Activated CD4-positive, alpha-beta T cell treated with anti-CD3 and anti-CD28 coated beads, Interleukin-2, amount 10 ng/mL, durations not matched to agents 24 days and 14 days (primary cell): Measurements from ENCODE around the gene PLA2G6. TPM values are rescaled to one million over a fixed set of nuclear protein-coding genes. Genes with fewer than 3 reads are reported as not detected.

Experiments
- DNase-seq: peaks from one replicate; pipeline ENCODE4 v3.0.0; 2022
- H3K27ac Mint-ChIP-seq: one replicate; pipeline ENCODE4 v1.8.0; 2022; ENCODE audit warnings: mild to moderate bottlenecking, mixed read lengths
- H3K27me3 Mint-ChIP-seq: one replicate; pipeline ENCODE4 v1.8.0; 2022; ENCODE audit warnings: mixed read lengths
- H3K36me3 Mint-ChIP-seq: one replicate; pipeline ENCODE4 v1.8.0; 2022; ENCODE audit warnings: low read depth, mild to moderate bottlenecking, mixed read lengths
- H3K4me1 Mint-ChIP-seq: one replicate; pipeline ENCODE4 v1.8.0; 2021; ENCODE audit warnings: mixed read lengths
- H3K4me3 Mint-ChIP-seq: one replicate; pipeline ENCODE4 v1.8.0; 2022; ENCODE audit warnings: mild to moderate bottlenecking, moderate library complexity, mixed read lengths
- H3K9me3 Mint-ChIP-seq: one replicate; pipeline ENCODE4 v1.8.0; 2021; ENCODE audit warnings: mixed read lengths
- intact Hi-C: fragments of 100-400 bp; cut with micrococcal nuclease; formaldehyde crosslinking; loops from one replicate; pipeline ENCODE4 v1.15.1; 2023
- total RNA-seq: library from RNA; stranded (reverse); gene quantifications from 2 replicates; pipeline ENCODE4 v1.2.3, GENCODE V29; 2022

PLA2G6 gene
- total RNA-seq, 1 donor from 2014 or later, result 34.3 TPM

DNA sequence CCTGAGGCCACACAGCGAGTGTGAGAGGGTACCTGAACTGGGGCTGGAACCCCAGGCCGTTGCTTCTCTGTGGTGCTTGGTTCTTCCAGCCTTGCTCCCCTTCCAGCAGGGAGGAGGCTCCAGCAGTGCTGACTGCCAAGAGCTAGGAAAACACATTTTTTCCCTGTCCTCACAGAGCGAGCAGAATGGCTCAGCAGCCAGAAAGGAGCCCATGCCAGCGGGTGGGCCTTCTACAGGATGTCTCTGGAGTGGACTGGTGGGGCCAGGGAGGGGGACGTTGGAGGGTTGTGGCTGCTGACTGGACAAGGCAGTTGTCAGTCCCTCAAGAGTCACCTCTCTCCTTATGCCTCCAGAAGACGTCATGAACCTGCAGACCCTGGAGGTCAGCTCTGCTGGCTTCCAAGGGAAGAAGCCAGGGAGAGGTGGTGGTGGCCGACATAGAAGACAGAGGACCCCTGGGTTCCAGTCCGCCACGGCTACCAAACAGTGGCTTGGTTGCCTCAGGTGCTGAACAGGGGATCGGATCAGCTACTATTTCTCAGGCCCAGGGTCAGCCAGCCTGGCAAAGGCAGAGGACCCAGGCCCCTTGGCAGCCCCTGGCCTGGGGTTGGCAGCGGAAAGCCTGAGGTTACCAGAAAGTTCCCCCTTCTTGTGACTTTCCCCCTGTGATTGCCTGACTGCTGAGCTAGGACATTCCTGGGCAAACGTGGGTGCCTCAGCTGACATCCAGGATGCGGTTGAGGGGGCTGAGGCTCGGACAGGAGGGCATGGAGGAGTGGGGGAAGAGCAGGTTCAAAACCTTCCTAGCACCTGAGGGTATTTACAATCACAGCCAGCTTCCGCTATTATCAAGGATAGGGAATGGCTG, 23.9 kb upstream of the PLA2G6 start:
- H3K27ac Mint-ChIP-seq, result no peak overlapping the region
- intact Hi-C loops, result loop anchor here (10.0 kb wide), 1 partner anchor 91 kb away; the partner anchor contains the start of gene BAIAP2L2
- H3K4me3 Mint-ChIP-seq, result no peak overlapping the region

GRCh38 chr22:38204784-38205183, 23.2 kb upstream of the PLA2G6 start:
- Mint-ChIP-seq H3K4me3 (no peak overlapping the region), H3K27me3 (no peaks in the 10 kb centered on the region), H3K9me3 (no peaks in the 10 kb centered on the region), H3K27ac (no peak overlapping the region), H3K4me1 (peaks cover 34% of the 10 kb centered on the region), H3K36me3 (peaks cover 1% of the 10 kb centered on the region)
- intact Hi-C loops, result loop anchor here (10.0 kb wide), 1 partner anchor 90 kb away; the partner anchor contains the start of gene BAIAP2L2
- no peak for DNase-seq

More for the DNA sequence above, 23.9 kb upstream of the PLA2G6 start:
- Mint-ChIP-seq H3K4me1 (peaks cover 38% of the 10 kb centered on the region), H3K36me3 (peaks cover 4% of the 10 kb centered on the region), H3K27me3 (no peaks in the 10 kb centered on the region), H3K9me3 (no peaks in the 10 kb centered on the region)
- no peak for DNase-seq

- peaks cover 37% of the 10 kb centered on the region for H3K4me1 Mint-ChIP-seq
- peaks cover 1% of the 10 kb centered on the region for H3K36me3 Mint-ChIP-seq
- no peaks in the 10 kb centered on the region for H3K27me3 Mint-ChIP-seq
- no peaks in the 10 kb centered on the region for H3K9me3 Mint-ChIP-seq
- intact Hi-C loops, result loop anchor here (10.0 kb wide), 1 partner anchor 89 kb away; the partner anchor contains the start of gene BAIAP2L2
- no peak for DNase-seq
- H3K4me3 Mint-ChIP-seq, result peak overlapping the region; percentile 86
- peak overlapping the region; percentile 75 for H3K27ac Mint-ChIP-seq
These were observed 22.4 kb upstream of the PLA2G6 start for GRCh38 chr22:38203855-38204514.

DNA sequence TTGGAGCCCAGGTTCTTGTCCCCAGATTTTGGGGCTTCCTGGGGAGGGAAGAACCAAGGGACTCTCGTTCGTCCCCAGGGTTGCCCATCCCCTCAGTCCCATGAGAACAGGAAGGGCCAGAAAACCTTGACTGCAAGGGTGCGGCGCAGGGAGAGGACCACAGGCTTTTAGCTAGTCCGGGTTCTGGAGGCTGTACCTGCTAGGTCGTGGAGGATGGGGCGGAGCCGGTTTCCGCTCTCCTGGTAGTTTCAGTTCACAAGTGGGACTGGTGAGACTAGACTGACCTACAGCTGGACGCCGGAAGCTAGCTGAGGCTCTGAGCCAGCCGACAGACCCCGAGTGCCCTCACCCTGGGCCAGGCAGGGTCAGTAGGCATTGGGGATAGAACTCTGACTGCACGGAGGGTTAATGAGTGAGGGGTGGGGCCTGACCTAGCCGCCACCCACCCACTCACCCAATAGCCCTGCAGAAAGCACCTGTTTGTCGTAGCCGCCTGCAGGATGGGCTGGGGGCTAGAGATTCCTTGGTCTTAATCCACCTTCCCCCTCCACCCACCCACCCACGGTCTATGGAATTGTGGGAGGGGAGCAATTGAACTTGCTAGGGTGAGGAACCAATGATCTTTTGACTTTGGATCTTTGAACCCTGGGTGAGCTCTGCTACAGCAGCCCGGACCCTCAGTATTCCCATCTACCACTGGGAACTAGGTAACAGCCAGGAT, 21.6 kb upstream of the PLA2G6 start:
- H3K36me3 Mint-ChIP-seq, result peaks cover 1% of the 10 kb centered on the region
- no peaks in the 10 kb centered on the region for H3K9me3 Mint-ChIP-seq
- H3K4me3 Mint-ChIP-seq, result peak overlapping the region; percentile 86
- peaks cover 31% of the 10 kb centered on the region for H3K4me1 Mint-ChIP-seq
- no peaks in the 10 kb centered on the region for H3K27me3 Mint-ChIP-seq
- DNase-seq, result peak; percentile 86
- intact Hi-C loops, result loop anchor here (10.0 kb wide), 1 partner anchor 88 kb away; the partner anchor contains the start of gene BAIAP2L2
- peak overlapping the region; percentile 81 for H3K27ac Mint-ChIP-seq

DNA sequence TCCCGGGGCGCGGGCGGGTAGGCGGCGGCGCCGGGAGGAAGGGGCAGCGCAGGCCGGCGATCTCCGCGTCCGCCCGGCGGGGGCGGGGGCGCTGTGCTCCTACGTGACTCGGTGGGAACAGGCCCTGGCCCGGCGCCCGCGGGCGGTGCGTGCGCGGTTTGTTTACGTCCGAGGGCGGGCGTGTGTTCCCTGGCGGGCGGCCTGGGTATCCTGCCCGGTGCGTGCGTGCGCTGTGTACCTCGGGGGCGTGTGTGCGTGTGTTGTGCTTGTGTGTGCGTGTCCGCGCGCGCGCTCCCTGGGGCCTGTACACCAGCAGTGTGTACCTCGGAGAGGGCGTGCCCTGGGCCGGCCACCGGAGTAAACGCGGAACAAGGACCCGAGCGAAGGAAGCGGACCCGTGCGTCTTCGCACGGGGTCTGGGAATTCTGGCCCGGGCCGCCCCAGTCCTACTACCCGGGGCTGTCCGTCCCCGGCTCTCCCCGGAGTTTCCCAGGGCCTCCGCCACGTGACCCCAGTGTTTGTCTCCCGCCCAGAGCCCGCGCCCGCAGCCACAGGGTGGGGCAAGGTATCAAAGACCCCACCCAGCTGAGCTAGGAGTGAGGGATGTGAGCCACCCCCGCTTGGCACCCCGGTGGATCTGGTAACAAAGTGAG, 20.9 kb upstream of the PLA2G6 start:
- H3K36me3 Mint-ChIP-seq, result peaks cover 1% of the 10 kb centered on the region
- intact Hi-C loops, result loop anchor here (10.0 kb wide), 1 partner anchor 88 kb away; the partner anchor contains the start of gene BAIAP2L2
- H3K4me3 Mint-ChIP-seq, result peak overlapping the region; percentile 86
- peak overlapping the region; percentile 81 for H3K27ac Mint-ChIP-seq
- H3K9me3 Mint-ChIP-seq, result no peaks in the 10 kb centered on the region
- DNase-seq, result peak; percentile 90
- no peaks in the 10 kb centered on the region for H3K27me3 Mint-ChIP-seq
- peaks cover 30% of the 10 kb centered on the region for H3K4me1 Mint-ChIP-seq

GRCh38 chr22:38201711-38202436, 20.2 kb upstream of the PLA2G6 start, which contains the start of gene MAFF:
TSS of gene MAFF (plus strand) at chr22:38201994. CDS start at chr22:38213854, 11,860 bp downstream.
- Mint-ChIP-seq H3K27ac (peak within 1 kb of the TSS; percentile 91), H3K36me3 (peaks cover 1% of the 10 kb centered on the region), H3K4me1 (peaks cover 30% of the 10 kb centered on the region), H3K9me3 (no peaks in the 10 kb centered on the region), H3K4me3 (peak within 1 kb of the TSS; percentile 89), H3K27me3 (no peaks in the 10 kb centered on the region)
- peak; percentile 95 for DNase-seq
- intact Hi-C loops, result loop anchor here (1.0 to 10.0 kb wide), 2 partner anchors 21 to 87 kb away; partner anchors contain the start of genes BAIAP2L2 and PLA2G6

DNA sequence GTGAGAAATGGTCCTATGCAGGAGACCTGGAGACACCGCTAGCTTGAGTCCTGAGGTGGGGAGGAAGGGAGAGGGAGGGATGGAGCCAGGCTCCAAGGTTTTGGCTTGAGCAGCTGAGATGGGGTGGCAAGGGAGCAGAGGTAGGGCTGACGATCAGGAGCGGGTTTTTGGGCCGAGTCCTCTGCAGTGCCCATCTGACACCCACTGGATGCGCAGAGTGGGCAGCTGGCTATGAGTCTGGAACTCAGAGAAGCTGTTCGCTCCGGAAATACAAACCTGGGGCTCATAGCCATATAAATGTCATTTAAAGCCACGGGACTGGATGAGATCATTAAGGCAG, 19.7 kb upstream of the PLA2G6 start:
- DNase-seq, result no peak
- Mint-ChIP-seq H3K27me3 (no peaks in the 10 kb centered on the region), H3K9me3 (no peaks in the 10 kb centered on the region), H3K4me1 (peaks cover 30% of the 10 kb centered on the region), H3K4me3 (peak overlapping the region; percentile 89), H3K36me3 (peaks cover 1% of the 10 kb centered on the region), H3K27ac (peak overlapping the region; percentile 84)
- intact Hi-C loops, result loop anchor here (1.0 to 10.0 kb wide), 2 partner anchors 20 to 87 kb away; partner anchors contain the start of genes BAIAP2L2 and PLA2G6

DNA sequence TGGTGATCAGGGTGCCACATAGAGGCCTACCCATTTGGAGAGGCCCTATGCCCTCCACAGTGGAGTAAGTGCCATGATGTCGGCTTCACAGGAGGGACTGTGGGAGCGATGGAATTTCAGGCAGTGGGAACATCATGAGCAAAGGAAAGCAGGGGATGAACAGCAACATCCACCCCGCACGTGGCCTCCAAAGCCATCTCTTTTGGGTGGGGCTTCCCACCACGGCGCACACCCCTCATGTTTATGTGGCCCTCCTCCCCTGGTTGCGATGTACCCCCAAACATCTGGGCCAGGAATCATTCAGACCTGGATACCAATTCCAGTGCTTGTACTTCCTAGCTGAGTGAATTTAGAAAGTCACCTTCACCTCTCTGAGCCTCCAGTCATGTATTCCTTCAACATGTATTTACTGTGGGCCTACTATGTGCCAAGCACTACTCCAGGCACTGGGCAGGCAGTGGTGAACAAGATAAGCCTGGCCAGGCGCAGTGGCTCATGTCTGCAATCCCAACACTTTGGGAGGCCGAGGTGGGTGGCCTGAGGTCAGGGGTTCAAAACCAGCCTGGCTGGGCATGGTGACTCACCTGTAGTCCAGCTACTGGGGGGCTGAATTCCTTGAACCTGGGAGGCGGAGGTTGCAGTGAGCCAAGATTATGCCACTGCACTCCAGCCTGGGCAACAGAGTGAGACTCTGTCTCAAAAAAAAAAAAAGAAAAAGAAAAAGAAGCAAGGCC, 18.4 kb upstream of the PLA2G6 start:
- Mint-ChIP-seq H3K4me1 (peaks cover 28% of the 10 kb centered on the region), H3K9me3 (no peaks in the 10 kb centered on the region), H3K4me3 (no peak overlapping the region), H3K36me3 (peaks cover 1% of the 10 kb centered on the region), H3K27me3 (peaks cover 1% of the 10 kb centered on the region), H3K27ac (no peak overlapping the region)
- intact Hi-C loops, result loop anchor here (10.0 kb wide), 1 partner anchor 85 kb away; the partner anchor contains the start of gene BAIAP2L2
- no peak for DNase-seq

GRCh38 chr22:38196791-38197419, 15.3 kb upstream of the PLA2G6 start:
- Mint-ChIP-seq H3K9me3 (no peaks in the 10 kb centered on the region), H3K27me3 (peaks cover 11% of the 10 kb centered on the region), H3K4me3 (no peak overlapping the region), H3K27ac (no peak overlapping the region), H3K36me3 (no peaks in the 10 kb centered on the region), H3K4me1 (peaks cover 16% of the 10 kb centered on the region)
- intact Hi-C loops, result no loop called here
- DNase-seq, result no peak

DNA sequence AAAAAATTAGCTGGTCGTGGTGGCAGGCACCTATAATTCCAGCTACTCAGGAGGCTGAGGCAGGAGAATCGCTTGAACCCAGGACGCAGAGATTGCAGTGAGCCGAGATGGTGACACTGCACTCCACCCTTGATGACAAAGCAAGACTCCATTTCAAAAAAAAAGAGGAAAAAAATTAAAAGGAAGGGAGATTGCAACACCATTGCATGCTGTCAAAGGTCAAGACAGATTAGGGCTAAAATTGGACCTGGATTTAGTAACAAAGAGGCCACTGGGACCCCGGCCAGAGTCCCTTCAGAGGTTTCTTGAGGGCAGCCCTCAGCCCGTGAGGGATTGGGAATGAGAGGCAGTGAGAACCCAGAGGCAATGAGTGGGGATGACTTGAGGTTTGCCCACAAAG, 11.9 kb upstream of the PLA2G6 start:
- Mint-ChIP-seq H3K27ac (no peak overlapping the region), H3K4me3 (no peak overlapping the region), H3K27me3 (peaks cover 12% of the 10 kb centered on the region), H3K4me1 (peaks cover 6% of the 10 kb centered on the region), H3K9me3 (no peaks in the 10 kb centered on the region), H3K36me3 (no peaks in the 10 kb centered on the region)
- intact Hi-C loops, result no loop called here
- DNase-seq, result no peak

DNA sequence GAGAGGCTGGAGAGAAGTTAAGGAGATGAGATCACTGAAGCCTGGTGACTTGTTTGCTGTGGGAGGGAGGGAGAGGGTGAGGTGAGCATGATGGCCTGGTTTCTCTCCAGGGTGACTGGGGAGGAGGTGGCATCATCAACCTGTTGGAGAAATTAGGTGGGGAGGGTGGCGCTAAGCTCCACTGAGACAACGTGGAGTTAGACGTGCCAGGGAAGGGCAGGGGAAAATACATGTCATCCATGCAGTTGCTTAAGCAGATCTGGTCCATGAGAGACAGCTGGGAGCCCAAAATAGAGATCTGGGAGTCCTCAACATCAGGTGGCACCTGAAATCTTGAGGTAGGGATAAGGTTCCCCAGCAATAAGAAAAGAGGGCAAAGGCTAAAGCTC, 10.8 kb upstream of the PLA2G6 start:
- Mint-ChIP-seq H3K27me3 (peaks cover 14% of the 10 kb centered on the region), H3K4me1 (peaks cover 6% of the 10 kb centered on the region), H3K9me3 (no peaks in the 10 kb centered on the region), H3K4me3 (no peak overlapping the region), H3K27ac (no peak overlapping the region), H3K36me3 (no peaks in the 10 kb centered on the region)
- intact Hi-C loops, result no loop called here
- no peak for DNase-seq
